Panc1 (cell line): ENCODE data around the gene TP73. TPM values are rescaled to one million over a fixed set of nuclear protein-coding genes. Genes with fewer than 3 reads are reported as not detected.

ENCODE experiments used
- ATAC-seq: fragments of 200-7000 bp; cut with Tn5 transposase; 2 replicates; pipeline ENCODE4 v1.9.1; 2020; ENCODE audit warnings: mild to moderate bottlenecking, moderate library complexity
- BruUV-seq: library from RNA; stranded (reverse); fragments of 400-500 nt; replicated peaks from 2 replicates; lab custom pipeline; 2021; lab: Mats Ljungman, UMichigan
- CTCF ChIA-PET: fragments of 300-600 bp; sonication (Branson Sonifier 250); formaldehyde crosslinking; loops from one replicate; lab custom pipeline; 2022; ENCODE audit warnings: antibody characterized with exemption; lab: Charles Lee
- POLR2A ChIA-PET: fragments of 300-600 bp; sonication (Branson Sonifier 250); formaldehyde crosslinking; loops from one replicate; lab custom pipeline; 2022; ENCODE audit warnings: antibody characterized with exemption; lab: Charles Lee
- DNase-seq: peaks from one replicate; pipeline ENCODE4 v3.0.0-alpha.2; 2010; ENCODE audit warnings: low read depth, low spot score
- H3K27ac ChIP-seq: 2 replicates; pipeline ENCODE4 v1.5.1; 2011; ENCODE audit warnings: mild to moderate bottlenecking, low read length, inconsistent platforms
- H3K27me3 ChIP-seq: fragments of 200-500 bp; sonication (Bioruptor generic); 2 replicates; pipeline ENCODE4 v1.6.0; 2014; ENCODE audit warnings: low read length, inconsistent platforms; ENCODE audit not compliant: control insufficient read depth, insufficient read depth
- H3K36me3 ChIP-seq: fragments of 200-500 bp; sonication (Bioruptor generic); 2 replicates; pipeline ENCODE4 v1.5.1; 2014; ENCODE audit warnings: inconsistent platforms, mild to moderate bottlenecking, low read length, moderate library complexity; ENCODE audit not compliant: control insufficient read depth, insufficient read depth
- H3K4me1 ChIP-seq: 2 replicates; pipeline ENCODE4 v1.5.1; 2011; ENCODE audit warnings: inconsistent platforms, mild to moderate bottlenecking, low read length, moderate library complexity; ENCODE audit not compliant: control insufficient read depth, insufficient read depth
- H3K4me3 ChIP-seq, 2 experiments: 2 replicates each; pipeline ENCODE4 v1.5.1; 2011 to 2012; ENCODE audit warnings: low read depth in 2 of 2, low read length in 2 of 2, mild to moderate bottlenecking in 2 of 2, inconsistent platforms in 1 of 2, moderate library complexity in 1 of 2
- H3K9me3 ChIP-seq: fragments of 200-500 bp; sonication (Bioruptor generic); 2 replicates; pipeline ENCODE4 v1.5.1; 2014; ENCODE audit warnings: low read depth, mild to moderate bottlenecking, inconsistent platforms, low read length, moderate library complexity; ENCODE audit not compliant: control insufficient read depth, insufficient read depth
- CTCF ChIP-seq: fragments of 450-650 bp; IDR thresholded peaks from 2 replicates; pipeline ENCODE4 v1.5.1; 2017; ENCODE audit warnings: mild to moderate bottlenecking
- POLR2AphosphoS5 ChIP-seq: IDR thresholded peaks from 2 replicates; pipeline ENCODE4 v1.6.1; 2012; ENCODE audit warnings: mild to moderate bottlenecking, low read depth, low read length, moderate library complexity
- REST ChIP-seq, 2 experiments: IDR thresholded peaks; 2 replicates each; pipeline ENCODE4 v1.6.1; 2011 to 2012; ENCODE audit warnings: low read depth in 2 of 2, control low read depth in 1 of 2, low read length in 1 of 2, mild to moderate bottlenecking in 1 of 2, moderate library complexity in 1 of 2; ENCODE audit not compliant: insufficient read depth in 1 of 2
- SIN3A ChIP-seq: IDR thresholded peaks from 2 replicates; pipeline ENCODE4 v1.6.1; 2012; ENCODE audit warnings: low read depth, mild to moderate bottlenecking, low read length, moderate library complexity, borderline replicate concordance; ENCODE audit not compliant: insufficient read depth
- TCF7L2 ChIP-seq: IDR thresholded peaks from 2 replicates; pipeline ENCODE4 v1.6.1; 2011; ENCODE audit warnings: mild to moderate bottlenecking, low read depth, low read length, inconsistent platforms
- in situ Hi-C: cut with HindIII; loops from 2 replicates; pipeline ENCODE4 v1.10.0; 2016; ENCODE audit warnings: low sequenced_read_pairs, low pct_unique_long_range_greater_than_20kb
- intact Hi-C: fragments of 100-400 bp; cut with micrococcal nuclease; formaldehyde crosslinking; loops from one replicate; pipeline ENCODE4 v1.10.0; 2022; ENCODE audit not compliant: unreplicated experiment
- total RNA-seq: library from RNA; stranded (reverse); gene quantifications from one replicate; pipeline ENCODE4 v1.2.1, GENCODE V29; 2021; ENCODE audit not compliant: unreplicated experiment

Gene TP73
- total RNA-seq, 1 experiment from 2014 or later, result 4.7 TPM

- Histone ChIP-seq H3K36me3 (no peaks in the 10 kb centered on the region; the same call in 1 of the 2 replicates), H3K4me3 (no peak overlapping the region), H3K4me1 (no peaks in the 10 kb centered on the region; the same call in 1 of the 2 replicates), H3K9me3 (no peaks in the 10 kb centered on the region), H3K27me3 (no peaks in the 10 kb centered on the region), H3K27ac (no peak overlapping the region)
- DNase-seq (no peak), ATAC-seq (no peak)
- in situ Hi-C loops, result no loop called here
- intact Hi-C loops, result no loop called here
- ChIA-PET CTCF (no interaction called here), POLR2A (no interaction called here)
- BruUV-seq, result no TSS peak
- TF ChIP-seq POLR2AphosphoS5 (no peak), SIN3A (no peak), CTCF (no peak), TCF7L2 (no peak), REST (IDR thresholded peaks at IDR 0.05; ENCODE audit: insufficient read depth in 1 of 2, low read depth in 2 of 2, low read length in 1 of 2) (no peak)
Observed at GRCh38 chr1:3740042-3740441, 87.7 kb downstream of the TP73 start.

- BruUV-seq, result no TSS peak
- Histone ChIP-seq H3K27ac (no peak overlapping the region), H3K36me3 (no peaks in the 10 kb centered on the region; the same call in 1 of the 2 replicates), H3K4me1 (no peaks in the 10 kb centered on the region; the same call in none of the 2 replicates), H3K9me3 (no peaks in the 10 kb centered on the region), H3K4me3 (no peak overlapping the region), H3K27me3 (no peaks in the 10 kb centered on the region)
- ChIA-PET POLR2A (no interaction called here), CTCF (no interaction called here)
- TF ChIP-seq POLR2AphosphoS5, result no peak
- no peak for TF ChIP-seq REST (IDR thresholded peaks at IDR 0.05; ENCODE audit: insufficient read depth in 1 of 2, low read depth in 2 of 2, low read length in 1 of 2)
- TF ChIP-seq CTCF, result no peak
- no peak for TF ChIP-seq TCF7L2
- no peak for TF ChIP-seq SIN3A
- in situ Hi-C loops (no loop called here), intact Hi-C loops (no loop called here)
- DNase-seq (no peak), ATAC-seq (no peak)
Observed at GRCh38 chr1:3740752-3741151, 88.4 kb downstream of the TP73 start.
